Hippocampal formation (tissue), 2 donors: Measurements from ENCODE around the gene TRPM1.
A peak's percentile ranks its signal among the peaks of the same experiment; 100 is the strongest.

Experiments used
- DNase-seq, 2 donors: peaks; one replicate each; lab custom pipeline; 2025; lab: John Stamatoyannopoulos, UW

The TRPM1 gene

DNA sequence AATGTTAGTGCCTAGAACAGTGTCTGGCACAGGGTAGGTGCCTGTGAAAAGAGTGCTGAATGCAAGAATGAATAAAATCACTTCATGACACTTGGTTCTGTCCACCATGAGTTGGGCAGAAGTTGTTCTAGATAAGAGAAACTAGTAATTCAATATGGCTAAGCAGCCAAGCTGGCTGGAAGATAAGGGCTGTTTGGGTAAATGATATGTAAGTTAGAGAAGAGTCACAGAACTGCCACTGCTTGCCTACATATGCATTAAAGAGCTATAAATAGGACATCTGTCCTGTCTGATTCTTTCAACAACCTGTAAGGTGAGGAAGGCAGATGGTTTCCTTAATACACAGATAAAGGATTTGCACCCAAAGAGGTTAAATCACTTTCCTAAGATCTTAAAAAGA is 123.2 kb downstream of the TRPM1 start:
- no peak for DNase-seq

- DNase-seq = no peak
Measured at GRCh38 chr15:30974112-30974511, 127.4 kb downstream of the TRPM1 start.

DNA sequence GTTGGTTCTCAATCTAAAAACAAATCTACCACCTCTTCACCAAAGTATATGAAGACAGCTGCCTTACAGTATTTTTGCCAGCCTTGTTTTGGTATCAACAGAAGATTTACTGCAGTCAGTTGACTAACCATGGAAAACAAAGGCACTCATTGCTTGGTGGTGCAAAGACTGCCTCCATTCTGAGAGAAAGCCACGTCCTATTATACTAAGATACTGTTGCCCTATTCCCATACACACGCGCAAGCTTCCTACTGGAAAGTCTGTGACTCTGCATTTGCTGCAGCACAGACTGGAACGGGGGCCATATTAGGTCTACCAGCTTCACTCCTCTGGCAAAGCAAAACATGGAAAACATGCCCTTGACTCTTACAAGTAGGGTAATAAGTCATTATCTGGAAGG is 128.1 kb downstream of the TRPM1 start:
- DNase-seq = peak in 1 of 2 donors; percentile 71

GRCh38 chr15:30969724-30970123 is 131.8 kb downstream of the TRPM1 start:
- DNase-seq = no peak

DNA sequence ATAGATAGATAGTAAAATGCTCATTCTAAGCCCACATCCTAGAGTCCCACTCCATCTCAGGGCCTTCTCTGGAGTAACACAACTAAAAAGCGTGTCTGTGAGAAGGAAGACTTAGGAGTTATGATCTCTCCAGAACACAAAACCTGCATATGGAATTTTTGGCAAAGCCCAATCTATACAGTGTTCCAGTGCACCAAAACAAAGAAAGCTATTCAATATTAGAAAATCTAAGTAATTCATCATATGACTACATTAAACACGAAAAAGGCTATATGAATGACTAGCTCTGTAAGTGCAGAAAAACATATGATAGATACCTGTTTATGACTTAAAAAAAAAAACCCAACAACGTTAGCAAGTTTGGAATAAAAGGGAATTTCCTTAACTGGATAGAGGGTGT is 137.8 kb downstream of the TRPM1 start:
- DNase-seq = no peak

GRCh38 chr15:30962659-30963058 is 138.9 kb downstream of the TRPM1 start:
- DNase-seq = no peak

GRCh38 chr15:30962079-30962478 is 139.4 kb downstream of the TRPM1 start:
- peak in 1 of 2 donors; percentile 77 for DNase-seq

- DNase-seq = no peak
Measured at GRCh38 chr15:30958219-30958618, 143.3 kb downstream of the TRPM1 start.

- no peak for DNase-seq
Measured at GRCh38 chr15:30956216-30957124, 145.1 kb downstream of the TRPM1 start.

GRCh38 chr15:30954674-30955073 is 146.9 kb downstream of the TRPM1 start:
- DNase-seq = no peak

DNA sequence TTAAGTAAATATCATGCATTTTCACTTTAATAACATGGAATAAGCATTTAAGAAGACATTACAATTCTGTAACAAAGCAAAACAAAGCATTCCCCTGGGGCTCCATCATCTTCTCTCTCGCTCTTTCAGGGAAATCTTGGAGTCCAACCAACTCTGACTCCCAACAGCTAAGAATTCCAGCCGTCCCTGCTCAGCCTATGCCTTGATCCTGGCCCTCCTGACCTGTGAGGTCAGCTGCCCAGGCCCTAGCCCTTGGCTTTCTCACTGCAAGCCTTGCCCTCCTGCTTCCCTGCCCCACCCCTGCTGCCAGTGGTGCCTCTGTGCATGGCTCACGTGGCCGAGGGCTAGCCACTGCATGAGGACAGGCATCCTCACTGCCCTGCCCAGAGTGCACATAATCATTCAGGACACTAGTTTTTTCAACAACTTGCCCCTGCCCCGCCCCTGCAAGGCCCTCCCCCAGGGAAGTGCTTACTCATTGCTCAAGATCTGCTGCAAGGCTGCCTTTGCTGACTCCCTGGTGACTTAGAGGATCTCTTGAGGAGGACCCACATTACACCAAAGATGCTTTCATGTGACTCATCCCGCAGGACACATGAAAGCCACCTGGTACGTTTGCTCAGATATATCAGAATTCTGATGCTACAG is 147.7 kb downstream of the TRPM1 start:
- no peak for DNase-seq

DNA sequence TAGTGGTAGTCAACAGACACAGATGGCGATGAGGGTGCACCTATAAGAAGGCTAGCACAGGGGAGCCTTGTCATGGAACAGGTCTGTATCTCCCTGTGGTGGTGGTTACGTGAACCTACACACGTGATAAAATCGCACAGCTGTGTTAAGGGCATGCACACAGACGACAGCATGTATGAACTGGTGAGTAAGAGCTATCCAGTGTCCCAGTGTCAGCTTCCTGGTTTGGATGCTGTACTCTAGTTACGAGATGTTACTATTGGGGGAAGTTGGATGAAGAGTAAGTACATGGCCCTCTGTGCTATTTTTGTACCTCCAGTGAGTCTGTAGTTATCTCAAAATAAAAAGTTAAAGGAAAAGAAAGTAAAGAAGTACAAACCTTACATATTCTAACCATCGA is 148.3 kb downstream of the TRPM1 start:
- DNase-seq = no peak
